Coronary artery (tissue), 2 donors: Measurements from ENCODE around the gene MYO5A.

Experiments used
- DNase-seq: peaks from one replicate; pipeline ENCODE4 v3.0.0-alpha.2; 2017; ENCODE audit warnings: low spot score
- H3K27ac ChIP-seq, 2 donors: fragments of 200-600 bp; sonication (generic); one replicate each; pipeline ENCODE4 v1.5.1; 2016 to 2019
- H3K4me3 ChIP-seq: fragments of 200-600 bp; sonication (generic); 2 replicates; pipeline ENCODE4 v1.5.1; 2016; ENCODE audit warnings: mild to moderate bottlenecking, moderate library complexity
- CTCF ChIP-seq: fragments of 200-600 bp; sonication (generic); IDR thresholded peaks from one replicate; pipeline ENCODE4 v1.5.1; 2019; ENCODE audit warnings: antibody characterized with exemption

MYO5A gene

GRCh38 chr15:52352086-52352485, 176.6 kb downstream of the MYO5A start:
- TF ChIP-seq CTCF: no peak
- no peak for DNase-seq
- Histone ChIP-seq H3K27ac (peak overlapping the region in 1 of 2 donors; percentile 70), H3K4me3 (no peak overlapping the region)

- no peak for TF ChIP-seq CTCF
- H3K27ac ChIP-seq: no peak overlapping the region
- H3K4me3 ChIP-seq: no peak overlapping the region
- DNase-seq: no peak
Measured at GRCh38 chr15:52351206-52351908, 177.3 kb downstream of the MYO5A start.

GRCh38 chr15:52350423-52350822, 178.3 kb downstream of the MYO5A start:
- no peak for TF ChIP-seq CTCF
- Histone ChIP-seq H3K27ac (no peak overlapping the region), H3K4me3 (no peak overlapping the region)
- DNase-seq: no peak

- Histone ChIP-seq H3K4me3 (no peak overlapping the region), H3K27ac (no peak overlapping the region)
Measured at GRCh38 chr15:52349052-52349700, 179.5 kb downstream of the MYO5A start.

GRCh38 chr15:52348056-52348745, 180.5 kb downstream of the MYO5A start:
- Histone ChIP-seq H3K4me3 (no peak overlapping the region), H3K27ac (no peak overlapping the region)
- TF ChIP-seq CTCF: no peak
- DNase-seq: no peak

More at GRCh38 chr15:52349052-52349700, 179.5 kb downstream of the MYO5A start:
- TF ChIP-seq CTCF: no peak
- DNase-seq: no peak

GRCh38 chr15:52344592-52344991, 184.1 kb downstream of the MYO5A start:
- no peak for DNase-seq
- TF ChIP-seq CTCF: no peak
- Histone ChIP-seq H3K27ac (no peak overlapping the region), H3K4me3 (no peak overlapping the region)
